Epithelial cell of esophagus (primary cell): ENCODE data around the gene RERE.

Experiments used
- DNase-seq: peaks from one replicate; pipeline ENCODE4 v3.0.0; 2010; ENCODE audit warnings: low read depth
- H3K4me3 ChIP-seq: 2 replicates; pipeline ENCODE4 v1.5.1; 2011; ENCODE audit warnings: mild to moderate bottlenecking, low read length, control low read depth
- TF ChIP-seq, protein P1 (sequence below): IDR thresholded peaks from 2 replicates; pipeline ENCODE4 v1.5.1; 2011; ENCODE audit warnings: low read depth, mild to moderate bottlenecking, low read length, control low read depth, inconsistent platforms; ENCODE audit not compliant: insufficient read depth; ENCODE audit errors: missing control alignments

The RERE gene

GRCh38 chr1:8416881-8417280 is 400.6 kb downstream of the RERE start:
- DNase-seq = no peak
- TF ChIP-seq, protein P1, sequence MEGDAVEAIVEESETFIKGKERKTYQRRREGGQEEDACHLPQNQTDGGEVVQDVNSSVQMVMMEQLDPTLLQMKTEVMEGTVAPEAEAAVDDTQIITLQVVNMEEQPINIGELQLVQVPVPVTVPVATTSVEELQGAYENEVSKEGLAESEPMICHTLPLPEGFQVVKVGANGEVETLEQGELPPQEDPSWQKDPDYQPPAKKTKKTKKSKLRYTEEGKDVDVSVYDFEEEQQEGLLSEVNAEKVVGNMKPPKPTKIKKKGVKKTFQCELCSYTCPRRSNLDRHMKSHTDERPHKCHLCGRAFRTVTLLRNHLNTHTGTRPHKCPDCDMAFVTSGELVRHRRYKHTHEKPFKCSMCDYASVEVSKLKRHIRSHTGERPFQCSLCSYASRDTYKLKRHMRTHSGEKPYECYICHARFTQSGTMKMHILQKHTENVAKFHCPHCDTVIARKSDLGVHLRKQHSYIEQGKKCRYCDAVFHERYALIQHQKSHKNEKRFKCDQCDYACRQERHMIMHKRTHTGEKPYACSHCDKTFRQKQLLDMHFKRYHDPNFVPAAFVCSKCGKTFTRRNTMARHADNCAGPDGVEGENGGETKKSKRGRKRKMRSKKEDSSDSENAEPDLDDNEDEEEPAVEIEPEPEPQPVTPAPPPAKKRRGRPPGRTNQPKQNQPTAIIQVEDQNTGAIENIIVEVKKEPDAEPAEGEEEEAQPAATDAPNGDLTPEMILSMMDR = no peak
- H3K4me3 ChIP-seq = no peak overlapping the region

- no peak overlapping the region for H3K4me3 ChIP-seq
- TF ChIP-seq, protein P1 = no peak
- no peak for DNase-seq
Observed at GRCh38 chr1:8415526-8416278, 401.7 kb downstream of the RERE start.

DNA sequence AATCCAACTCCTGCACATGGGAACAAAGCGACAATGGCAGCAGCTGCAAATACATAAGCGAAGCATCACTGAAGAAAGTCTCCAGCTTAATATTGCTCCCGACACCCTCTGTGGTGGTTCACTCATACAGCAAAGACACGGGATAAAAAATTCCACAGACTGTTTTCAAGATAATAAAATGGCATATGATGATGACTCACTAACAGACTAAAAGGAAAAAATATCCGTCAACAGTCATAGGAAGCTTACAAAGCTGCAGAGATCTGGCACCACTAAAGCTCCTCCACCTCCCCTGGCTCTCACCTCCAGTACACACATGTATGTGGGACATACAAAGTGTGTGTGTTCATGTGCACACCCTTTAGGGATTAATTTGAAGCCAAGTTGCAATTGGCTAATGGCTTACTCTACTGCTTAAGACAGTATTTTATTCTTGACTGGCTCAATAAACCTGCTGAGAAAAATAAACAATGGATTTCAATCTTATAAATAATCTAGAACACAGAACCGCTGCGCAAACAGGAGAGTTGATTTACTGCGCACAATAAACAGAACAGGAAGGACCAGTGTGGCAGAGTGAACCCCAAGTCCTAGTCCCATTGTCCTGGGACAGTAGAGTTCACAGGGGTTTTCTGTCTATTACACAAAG is 405.1 kb downstream of the RERE start:
- peak; percentile 49 for DNase-seq
- TF ChIP-seq, protein P1 = no peak
- H3K4me3 ChIP-seq = no peak overlapping the region

- TF ChIP-seq, protein P1 = no peak
- H3K4me3 ChIP-seq = no peak overlapping the region
- no peak for DNase-seq
Observed at GRCh38 chr1:8411803-8412182, 405.6 kb downstream of the RERE start.

GRCh38 chr1:8410791-8411190 is 406.6 kb downstream of the RERE start:
- TF ChIP-seq, protein P1 = no peak
- no peak overlapping the region for H3K4me3 ChIP-seq
- no peak for DNase-seq

GRCh38 chr1:8409606-8410005 is 407.8 kb downstream of the RERE start:
- no peak overlapping the region for H3K4me3 ChIP-seq
- TF ChIP-seq, protein P1 = no peak
- no peak for DNase-seq

DNA sequence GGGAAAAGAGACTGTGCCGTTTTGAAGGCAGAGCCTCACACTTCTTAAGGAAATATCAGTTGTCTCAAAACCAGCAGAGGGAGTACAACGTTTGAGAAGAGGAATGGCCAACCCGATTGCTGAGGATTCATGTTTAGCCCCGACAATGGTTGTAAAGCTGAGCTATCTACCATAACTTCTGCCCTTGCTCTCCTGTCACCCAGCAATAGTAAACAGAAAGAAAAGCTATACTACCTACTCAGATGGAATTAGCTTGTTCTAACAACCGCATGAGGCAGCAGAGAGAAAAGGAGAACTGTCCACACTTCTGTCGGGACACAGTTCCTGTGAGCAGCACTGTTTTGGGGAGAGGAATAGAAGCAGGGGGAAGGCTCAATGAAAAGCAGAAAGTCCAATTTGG is 408.3 kb downstream of the RERE start:
- no peak overlapping the region for H3K4me3 ChIP-seq
- TF ChIP-seq, protein P1 = peak; percentile 60
- DNase-seq = peak; percentile 47
